K562 (cell line): ENCODE data around the gene MICAL2. TPM values are rescaled to one million over a fixed set of nuclear protein-coding genes. Genes with fewer than 3 reads are reported as not detected.

Experiments used
- ATAC-seq: fragments of 200-7000 bp; cut with Tn5 transposase; 3 replicates; pipeline ENCODE4 v1.9.1; 2020; ENCODE audit warnings: moderate library complexity
- BruUV-seq: library from RNA; stranded (reverse); fragments of 400-500 nt; replicated peaks from 2 replicates; lab custom pipeline; 2021; lab: Mats Ljungman, UMichigan
- CTCF ChIA-PET: fragments of 300-600 bp; formaldehyde crosslinking; extraction: SDS; loops from one replicate; lab custom pipeline; 2021; ENCODE audit warnings: low intra/inter-chr PET ratio; lab: Yijun Ruan, JAX
- POLR2A ChIA-PET: fragments of 300-600, 350-650 bp; sonication (Branson Sonifier 250); formaldehyde crosslinking; extraction: SDS; loops from one replicate; lab custom pipeline; 2021; ENCODE audit warnings: antibody characterized with exemption, inconsistent platforms; lab: Yijun Ruan, JAX
- DNase-seq, 4 experiments: peaks; one replicate each; pipeline versions ENCODE4 v3.0.0 to v3.0.0-alpha.2; 2011 to 2018; ENCODE audit warnings: low spot score in 3 of 4, mixed read lengths in 3 of 4; ENCODE audit errors: extremely low read depth in 1 of 4
- FAIRE-seq: peaks from 2 replicates; lab custom pipeline; 2011; peaks lifted over from hg19 to GRCh38; lab: Jason Lieb, UNC
- H2AFZ ChIP-seq: 2 replicates; pipeline ENCODE4 v1.6.0; 2011; ENCODE audit warnings: low read depth, low read length, control low read depth, inconsistent platforms
- H3K27ac ChIP-seq: fragments of 200-600 bp; 3 replicates; pipeline ENCODE4 v1.8.0; 2011; ENCODE audit warnings: low read depth, mild to moderate bottlenecking, control low read depth, inconsistent platforms, low read length, moderate library complexity, mixed read lengths; ENCODE audit errors: extremely low read depth
- H3K27me3 ChIP-seq, 2 experiments: fragments of 300-600 bp in 1 of 2; 2 replicates in 1 of 2; 3 replicates in 1 of 2; pipeline versions ENCODE4 v1.6.0 to v1.8.0; 2011; ENCODE audit warnings: inconsistent platforms in 2 of 2, low read length in 2 of 2, mild to moderate bottlenecking in 1 of 2, mixed read lengths in 1 of 2, moderate library complexity in 1 of 2; ENCODE audit not compliant: control insufficient read depth in 2 of 2, insufficient read depth in 2 of 2
- H3K36me3 ChIP-seq: fragments of 300-600 bp; 3 replicates; pipeline ENCODE4 v1.8.0; 2011; ENCODE audit warnings: mild to moderate bottlenecking, low read length, inconsistent platforms; ENCODE audit not compliant: control insufficient read depth, insufficient read depth
- H3K4me1 ChIP-seq, 2 experiments: fragments of 200-600 bp in 1 of 2; replicated peaks in 1 of 2; 2 replicates in 1 of 2; 3 replicates in 1 of 2; pipeline versions ENCODE4 v1.5.1 to v1.8.0; 2011; ENCODE audit warnings: inconsistent platforms in 2 of 2, low read length in 2 of 2, mild to moderate bottlenecking in 1 of 2, mixed read lengths in 1 of 2, moderate library complexity in 1 of 2; ENCODE audit not compliant: control insufficient read depth in 2 of 2, insufficient read depth in 2 of 2
- H3K4me2 ChIP-seq: 2 replicates; pipeline ENCODE4 v1.6.1; 2011; ENCODE audit warnings: low read length, control low read depth, inconsistent platforms, mixed read lengths; ENCODE audit not compliant: insufficient read depth
- H3K4me3 ChIP-seq: fragments of 200-600 bp; sonication (generic), shearing (Covaris generic); 2 replicates; pipeline ENCODE4 v1.5.1; 2016; ENCODE audit warnings: control low read depth, inconsistent platforms
- H3K79me2 ChIP-seq: fragments of 200-600 bp; 3 replicates; pipeline ENCODE4 v1.8.0; 2011; ENCODE audit warnings: low read length, inconsistent platforms; ENCODE audit not compliant: control insufficient read depth, insufficient read depth
- H3K9ac ChIP-seq, 2 experiments: 2 replicates each; pipeline versions ENCODE4 v1.6.0 to v1.6.1; 2011; ENCODE audit warnings: low read depth in 2 of 2, low read length in 2 of 2, control low read depth in 1 of 2, inconsistent platforms in 1 of 2, mild to moderate bottlenecking in 1 of 2, mixed read lengths in 1 of 2; ENCODE audit not compliant: insufficient read depth in 1 of 2
- H3K9me1 ChIP-seq: one replicate; pipeline ENCODE4 v1.6.0; 2011; ENCODE audit warnings: inconsistent platforms, mild to moderate bottlenecking, low read length, moderate library complexity; ENCODE audit not compliant: control insufficient read depth, insufficient read depth
- H3K9me3 ChIP-seq: replicated peaks from 2 replicates; pipeline ENCODE4 v1.5.1; 2011; ENCODE audit warnings: low read depth, low read length, inconsistent platforms; ENCODE audit not compliant: control insufficient read depth, insufficient read depth
- H4K20me1 ChIP-seq: replicated peaks from 2 replicates; pipeline ENCODE4 v1.6.1; 2011; ENCODE audit warnings: low read length, inconsistent platforms, mixed read lengths; ENCODE audit not compliant: control insufficient read depth, insufficient read depth
- BRCA1 ChIP-seq, 2 experiments: fragments of 450-650 bp in 1 of 2; sonication (generic) in 1 of 2; formaldehyde crosslinking in 1 of 2; IDR thresholded peaks; 2 replicates each; pipeline versions ENCODE4 v1.5.0 to v1.6.1; 2017 to 2020; ENCODE audit warnings: mild to moderate bottlenecking in 1 of 2, missing genetic modification reagents in 1 of 2
- CEBPG ChIP-seq, 3 experiments: fragments of 200-800 bp in 1 of 3; sonication (Bioruptor generic) in 1 of 3; sonication (generic) in 1 of 3; formaldehyde crosslinking in 1 of 3; IDR thresholded peaks in 2 of 3; conservative IDR thresholded peaks in 1 of 3; 2 replicates each; pipeline versions ENCODE4 v1.6.1 to v1.8.0; 2016 to 2022; ENCODE audit warnings: missing compliant biosample characterization in 2 of 3, missing genetic modification characterization in 2 of 3, mild to moderate bottlenecking in 1 of 3, missing genetic modification reagents in 1 of 3
- CGGBP1 ChIP-seq: fragments of 250-450 bp; sonication (Bioruptor Pico); IDR thresholded peaks from 2 replicates; pipeline ENCODE4 v1.9.0; 2021; ENCODE audit warnings: mild to moderate bottlenecking
- ELF4 ChIP-seq: fragments of 450-650 bp; formaldehyde crosslinking; IDR thresholded peaks from 2 replicates; pipeline ENCODE4 v1.4.0; 2022; ENCODE audit warnings: missing genetic modification characterization
- FOXP1 ChIP-seq: sonication (generic); formaldehyde crosslinking; IDR thresholded peaks from 2 replicates; pipeline ENCODE4 v1.8.0; 2022; ENCODE audit warnings: mild to moderate bottlenecking, missing genetic modification reagents
- JUN ChIP-seq, 2 experiments: sonication (generic) in 1 of 2; formaldehyde crosslinking in 1 of 2; IDR thresholded peaks; 2 replicates each; pipeline versions ENCODE4 v1.6.1 to v1.8.0; 2012 to 2022; ENCODE audit warnings: borderline replicate concordance in 2 of 2, mild to moderate bottlenecking in 2 of 2, improper control_type of control experiment in 1 of 2, low read depth in 1 of 2, low read length in 1 of 2, missing genetic modification reagents in 1 of 2
- MCM3 ChIP-seq: fragments of 450-650 bp; IDR thresholded peaks from 2 replicates; pipeline ENCODE4 v1.6.1; 2016
- SRSF9 ChIP-seq: fragments of 200-400 bp; formaldehyde crosslinking; IDR thresholded peaks from 2 replicates; pipeline ENCODE4 v1.6.1; 2017; ENCODE audit warnings: low read depth, low read length, borderline replicate concordance
- TCF3 ChIP-seq: sonication (generic); formaldehyde crosslinking; IDR thresholded peaks from 2 replicates; pipeline ENCODE4 v1.4.0; 2020; ENCODE audit warnings: mild to moderate bottlenecking, missing genetic modification reagents
- ZNF239 ChIP-seq: fragments of 250-450 bp; sonication (Bioruptor Pico); IDR thresholded peaks from 2 replicates; pipeline ENCODE4 v1.4.0; 2020; ENCODE audit warnings: mild to moderate bottlenecking
- WGBS: fragments of 100-300 bp; shearing (Covaris generic); methylation state at CpG from one replicate; pipeline ENCODE4 v1.1.6; 2016; ENCODE audit warnings: low coverage, mixed read lengths; ENCODE audit not compliant: insufficient coverage; ENCODE audit errors: missing lambda C conversion rate; 5-methylcytosine and 5-hydroxymethylcytosine counted together
- in situ Hi-C: fragments of 300-500 bp; cut with MboI; formaldehyde crosslinking; loops from 4 replicates; pipeline ENCODE4 v1.15.0; 2018; ENCODE audit warnings: inconsistent platforms, mixed read lengths
- intact Hi-C: fragments of 100-400 bp; cut with micrococcal nuclease; formaldehyde crosslinking; loops from 2 replicates; pipeline ENCODE4 v1.14.2; 2022
- polyA plus RNA-seq, 8 experiments: library from polyadenylated mRNA; depleted of rRNA in 4 of 8; stranded (reverse) in 5 of 8; unstranded in 3 of 8; fragments of >200 nt; fragmentation: Nextera tagmentation in 2 of 8; fragmentation: Illumina TruSeq in 1 of 8; extraction: Ambion mirVana in 2 of 8; extraction: Trizol in 1 of 8; gene quantifications; 2 replicates each; pipeline versions ENCODE4 v1.2.1 to v1.2.3, GENCODE V29; 2011 to 2014; ENCODE audit warnings: inconsistent platforms in 1 of 8, missing spikeins in 1 of 8
- total RNA-seq, 7 experiments: library from RNA; depleted of rRNA in 6 of 7; stranded (reverse); fragments of >200 nt in 6 of 7; fragmentation: Illumina TruSeq in 2 of 7; extraction: Trizol in 2 of 7; gene quantifications; 2 replicates each; pipeline versions ENCODE4 v1.2.1 to v1.2.3, GENCODE V29; 2011 to 2021; ENCODE audit warnings: low replicate concordance in 1 of 7

The MICAL2 gene
- total and polyA plus RNA-seq, 9 of the 15 experiments (the other 6 are each of a cell fraction or from before 2014, with no cell fraction given), result 4.7 to 64.2 (median 33.6) TPM

GRCh38 chr11:12123273-12123672, 12.9 kb downstream of the MICAL2 start:
- Histone ChIP-seq H4K20me1 (no peaks in the 10 kb centered on the region), H3K4me1 (peaks cover 49 to 77% of the 10 kb centered on the region in 2 experiments), H3K9me3 (no peaks in the 10 kb centered on the region), H3K9ac (no peak overlapping the region), H3K36me3 (peaks cover 3% of the 10 kb centered on the region; the same call in 2 of the 3 replicates), H3K27me3 (no peaks in the 10 kb centered on the region), H2AFZ (no peak overlapping the region), H3K9me1 (peaks cover 3% of the 10 kb centered on the region), H3K4me2 (no peak overlapping the region), H3K4me3 (no peak overlapping the region), H3K27ac (no peak overlapping the region), H3K79me2 (peaks cover 33% of the 10 kb centered on the region)
- DNase-seq (no peak), ATAC-seq (no peak), FAIRE-seq (no peak)
- TF ChIP-seq TCF3 (no peak), SRSF9 (no peak), CEBPG (CRISPR knock-in tag; IDR thresholded peaks at IDR 0.05) (no peak), CEBPG (tag; conservative IDR thresholded peaks at IDR 0.05 in 1 of 2, IDR thresholded peaks at IDR 0.05 in 1 of 2) (no peak), ELF4 (CRISPR knock-in tag) (no peak), MCM3 (no peak), FOXP1 (no peak), CGGBP1 (no peak), ZNF239 (CRISPR knock-in tag) (no peak), JUN (IDR thresholded peaks at IDR 0.05; ENCODE audit: borderline replicate concordance, low read depth, low read length) (no peak), JUN (CRISPR knock-in tag; IDR thresholded peaks at IDR 0.05; ENCODE audit: borderline replicate concordance) (no peak), BRCA1 (IDR thresholded peaks at IDR 0.05) (no peak), BRCA1 (CRISPR knock-in tag; IDR thresholded peaks at IDR 0.05) (no peak)
- 69% methylated on average over 4 of the region's 4 CpGs for WGBS
- in situ Hi-C loops (no loop called here), intact Hi-C loops (no loop called here)
- BruUV-seq, result no TSS peak
- POLR2A ChIA-PET, result interaction anchor here (0.6 to 4.3 kb wide), 4 partner anchors 8 to 23 kb away, joined by 3 to 37 read pairs (median 3); no protein-coding TSS in a partner anchor
- CTCF ChIA-PET, result no interaction called here
